Retinal pigment epithelial cell (primary cell): ENCODE measurements around the gene ARFGEF3.

Experiments used
- DNase-seq: peaks from one replicate; pipeline ENCODE4 v3.0.0-alpha.2; 2010; ENCODE audit warnings: low read depth
- H3K4me3 ChIP-seq: 2 replicates; pipeline ENCODE4 v1.5.1; 2011; ENCODE audit warnings: mild to moderate bottlenecking, low read length, control low read depth, moderate library complexity
- TF ChIP-seq, protein P1 (sequence below): conservative IDR thresholded peaks from 2 replicates; pipeline ENCODE4 v1.5.1; 2011; ENCODE audit warnings: low read depth, low read length, control low read depth, inconsistent platforms

Gene ARFGEF3, protein sequence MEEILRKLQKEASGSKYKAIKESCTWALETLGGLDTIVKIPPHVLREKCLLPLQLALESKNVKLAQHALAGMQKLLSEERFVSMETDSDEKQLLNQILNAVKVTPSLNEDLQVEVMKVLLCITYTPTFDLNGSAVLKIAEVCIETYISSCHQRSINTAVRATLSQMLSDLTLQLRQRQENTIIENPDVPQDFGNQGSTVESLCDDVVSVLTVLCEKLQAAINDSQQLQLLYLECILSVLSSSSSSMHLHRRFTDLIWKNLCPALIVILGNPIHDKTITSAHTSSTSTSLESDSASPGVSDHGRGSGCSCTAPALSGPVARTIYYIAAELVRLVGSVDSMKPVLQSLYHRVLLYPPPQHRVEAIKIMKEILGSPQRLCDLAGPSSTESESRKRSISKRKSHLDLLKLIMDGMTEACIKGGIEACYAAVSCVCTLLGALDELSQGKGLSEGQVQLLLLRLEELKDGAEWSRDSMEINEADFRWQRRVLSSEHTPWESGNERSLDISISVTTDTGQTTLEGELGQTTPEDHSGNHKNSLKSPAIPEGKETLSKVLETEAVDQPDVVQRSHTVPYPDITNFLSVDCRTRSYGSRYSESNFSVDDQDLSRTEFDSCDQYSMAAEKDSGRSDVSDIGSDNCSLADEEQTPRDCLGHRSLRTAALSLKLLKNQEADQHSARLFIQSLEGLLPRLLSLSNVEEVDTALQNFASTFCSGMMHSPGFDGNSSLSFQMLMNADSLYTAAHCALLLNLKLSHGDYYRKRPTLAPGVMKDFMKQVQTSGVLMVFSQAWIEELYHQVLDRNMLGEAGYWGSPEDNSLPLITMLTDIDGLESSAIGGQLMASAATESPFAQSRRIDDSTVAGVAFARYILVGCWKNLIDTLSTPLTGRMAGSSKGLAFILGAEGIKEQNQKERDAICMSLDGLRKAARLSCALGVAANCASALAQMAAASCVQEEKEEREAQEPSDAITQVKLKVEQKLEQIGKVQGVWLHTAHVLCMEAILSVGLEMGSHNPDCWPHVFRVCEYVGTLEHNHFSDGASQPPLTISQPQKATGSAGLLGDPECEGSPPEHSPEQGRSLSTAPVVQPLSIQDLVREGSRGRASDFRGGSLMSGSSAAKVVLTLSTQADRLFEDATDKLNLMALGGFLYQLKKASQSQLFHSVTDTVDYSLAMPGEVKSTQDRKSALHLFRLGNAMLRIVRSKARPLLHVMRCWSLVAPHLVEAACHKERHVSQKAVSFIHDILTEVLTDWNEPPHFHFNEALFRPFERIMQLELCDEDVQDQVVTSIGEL (N-terminal part only)

DNA sequence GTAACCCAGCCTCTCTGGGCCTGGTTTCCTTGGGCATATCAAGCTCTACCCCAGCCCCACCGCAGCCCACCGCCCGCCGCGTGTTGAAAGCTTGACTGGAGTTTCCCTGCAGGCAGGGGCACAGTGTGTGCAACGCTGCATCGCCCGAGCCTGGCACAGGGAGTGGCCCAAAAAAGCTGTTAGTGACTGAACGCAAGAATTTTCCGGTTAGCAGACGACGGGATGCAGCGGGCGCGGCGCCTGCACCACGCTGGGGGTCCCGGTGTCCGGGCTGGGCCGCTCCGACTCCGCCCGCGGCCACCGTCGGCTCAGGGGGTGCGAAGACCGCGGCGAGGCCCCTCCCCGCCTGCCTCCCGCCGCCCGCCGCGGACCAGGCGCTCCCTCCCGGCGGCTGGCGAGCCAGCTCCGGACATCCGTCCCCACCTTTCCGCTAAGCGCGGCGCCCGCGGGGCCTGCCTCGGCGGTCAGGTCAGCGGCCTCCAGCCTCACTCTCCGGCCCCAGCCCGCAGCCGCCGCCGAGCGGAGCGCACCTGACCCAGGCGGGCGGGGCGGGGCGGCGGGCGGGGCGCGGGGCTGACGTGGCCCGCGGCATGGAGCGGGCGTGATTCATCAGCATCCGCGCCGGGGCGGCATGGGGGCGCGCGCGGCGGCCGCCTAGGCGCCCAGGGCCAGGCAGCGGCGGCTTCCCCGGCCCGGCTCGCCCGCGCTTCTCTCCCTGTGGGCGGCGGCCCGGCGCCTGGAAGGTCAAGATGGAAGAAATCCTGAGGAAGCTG, at the start of gene ARFGEF3:
Gene ARFGEF3 (plus strand): TSS at position 602 of the 773 bp plus-strand sequence. CDS start 148 bp downstream, at position 750.
- no peak for DNase-seq

DNA sequence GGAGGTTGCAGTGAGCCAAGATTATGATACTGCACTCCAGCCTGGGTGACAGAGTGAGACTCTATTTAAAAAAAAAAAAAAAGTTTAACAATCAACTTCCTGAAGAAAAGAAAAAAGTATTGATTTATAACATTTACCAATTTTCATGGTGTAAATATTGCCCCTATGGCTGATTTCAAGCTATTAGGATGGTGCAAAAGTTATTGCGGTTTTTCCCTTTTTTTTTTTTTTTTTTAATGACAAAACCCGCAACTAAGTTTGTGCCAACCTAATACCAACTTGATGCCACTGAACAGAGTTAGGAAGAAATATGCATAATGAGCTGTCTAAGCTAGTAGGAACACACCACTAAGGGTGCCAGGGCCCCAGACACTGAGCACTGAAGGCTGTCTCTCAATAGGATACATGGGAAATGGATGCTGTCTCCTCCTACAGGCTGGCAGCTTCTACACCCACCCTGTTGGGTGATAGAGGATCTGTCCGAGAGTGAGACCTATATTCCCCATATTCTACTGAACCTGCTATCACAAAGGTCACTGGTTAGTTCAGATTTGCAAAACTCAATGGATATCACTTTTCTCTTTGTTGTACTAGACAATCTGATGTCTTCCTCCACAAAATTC, 48.0 kb upstream of the ARFGEF3 start:
- TF ChIP-seq, protein P1, sequence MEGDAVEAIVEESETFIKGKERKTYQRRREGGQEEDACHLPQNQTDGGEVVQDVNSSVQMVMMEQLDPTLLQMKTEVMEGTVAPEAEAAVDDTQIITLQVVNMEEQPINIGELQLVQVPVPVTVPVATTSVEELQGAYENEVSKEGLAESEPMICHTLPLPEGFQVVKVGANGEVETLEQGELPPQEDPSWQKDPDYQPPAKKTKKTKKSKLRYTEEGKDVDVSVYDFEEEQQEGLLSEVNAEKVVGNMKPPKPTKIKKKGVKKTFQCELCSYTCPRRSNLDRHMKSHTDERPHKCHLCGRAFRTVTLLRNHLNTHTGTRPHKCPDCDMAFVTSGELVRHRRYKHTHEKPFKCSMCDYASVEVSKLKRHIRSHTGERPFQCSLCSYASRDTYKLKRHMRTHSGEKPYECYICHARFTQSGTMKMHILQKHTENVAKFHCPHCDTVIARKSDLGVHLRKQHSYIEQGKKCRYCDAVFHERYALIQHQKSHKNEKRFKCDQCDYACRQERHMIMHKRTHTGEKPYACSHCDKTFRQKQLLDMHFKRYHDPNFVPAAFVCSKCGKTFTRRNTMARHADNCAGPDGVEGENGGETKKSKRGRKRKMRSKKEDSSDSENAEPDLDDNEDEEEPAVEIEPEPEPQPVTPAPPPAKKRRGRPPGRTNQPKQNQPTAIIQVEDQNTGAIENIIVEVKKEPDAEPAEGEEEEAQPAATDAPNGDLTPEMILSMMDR: no peak
- DNase-seq: no peak
- H3K4me3 ChIP-seq: no peak overlapping the region

More for the DNA sequence above, at the start of gene ARFGEF3:
- TF ChIP-seq, protein P1: no peak
- H3K4me3 ChIP-seq: peak within 1 kb of the TSS; percentile 80

DNA sequence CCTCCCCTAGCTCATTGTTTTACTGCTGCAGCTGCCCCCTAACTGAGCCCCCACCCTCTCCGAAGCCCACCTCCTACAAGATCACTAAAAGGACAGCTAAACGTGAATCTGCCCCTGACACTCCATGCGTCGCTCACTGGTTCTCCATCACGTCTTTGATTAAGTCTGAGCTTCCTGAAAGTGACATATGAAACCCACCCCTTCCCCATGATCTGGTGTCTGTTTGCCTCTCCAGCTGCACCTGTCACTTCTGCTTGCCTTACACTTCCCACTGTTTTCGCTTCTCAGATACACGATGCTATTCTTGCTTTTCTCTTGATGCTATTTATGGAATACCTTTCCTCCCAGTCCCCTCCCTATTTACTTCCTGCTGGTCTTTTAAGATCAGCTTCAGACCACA, 46.5 kb upstream of the ARFGEF3 start:
- TF ChIP-seq, protein P1: no peak
- H3K4me3 ChIP-seq: no peak overlapping the region
- DNase-seq: no peak

DNA sequence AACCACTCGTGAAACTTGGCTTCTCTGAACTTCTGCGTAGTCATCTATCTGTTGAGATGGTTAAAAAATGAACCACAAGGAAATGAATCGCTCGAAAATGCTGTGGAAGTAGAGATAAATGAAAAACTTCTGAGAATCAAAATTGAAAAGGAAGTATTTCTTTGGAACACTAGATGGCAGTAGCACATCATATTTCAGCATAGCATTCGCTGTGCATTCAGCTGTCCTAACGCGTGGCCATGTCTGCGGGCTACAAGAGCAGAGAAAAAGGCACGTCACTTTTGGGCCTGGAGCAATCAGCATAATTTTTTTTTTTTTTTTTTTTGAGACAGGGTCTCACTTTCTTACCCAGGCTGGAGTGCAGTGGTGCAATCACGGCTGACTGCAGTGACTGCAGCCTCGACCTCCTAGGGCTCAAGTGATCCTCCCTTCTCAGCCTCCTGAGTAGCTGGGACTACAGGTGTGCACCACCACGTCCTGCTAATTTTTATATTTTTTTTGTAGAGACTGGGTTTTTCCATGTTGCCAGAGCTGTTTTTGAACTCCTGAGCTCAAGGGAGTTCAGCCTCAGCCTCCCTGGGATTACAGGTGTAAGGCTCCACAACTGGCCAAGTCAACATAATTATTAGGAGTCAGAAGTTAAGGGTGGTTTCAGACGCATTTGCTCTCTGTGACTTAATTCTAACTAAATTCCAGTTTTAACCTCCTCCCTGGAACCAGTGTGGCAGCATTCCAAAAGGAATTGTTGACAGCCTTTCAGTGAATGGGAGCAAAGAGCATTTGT, 45.7 kb upstream of the ARFGEF3 start:
- no peak for DNase-seq
- TF ChIP-seq, protein P1: peak; percentile 60
- H3K4me3 ChIP-seq: no peak overlapping the region

DNA sequence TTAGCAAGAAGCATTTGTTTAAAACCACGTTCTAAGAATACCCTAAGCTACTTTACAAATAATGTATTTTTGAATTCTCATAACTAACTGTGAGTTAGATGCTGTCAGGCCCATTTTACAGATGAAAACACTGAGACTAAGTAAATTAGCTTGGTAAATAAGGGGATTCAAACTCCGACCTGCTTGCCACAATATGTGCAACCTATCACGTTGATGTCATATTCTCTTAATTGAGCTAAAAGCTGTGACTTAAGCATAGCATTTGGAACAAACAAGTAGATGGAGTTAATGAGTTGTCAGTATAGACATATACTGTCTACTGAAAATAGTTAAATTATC, 45.1 kb upstream of the ARFGEF3 start:
- DNase-seq: no peak
- H3K4me3 ChIP-seq: no peak overlapping the region
- TF ChIP-seq, protein P1: no peak
